ENCODE results near the gene PHPT1.

GRCh38 chr9:136858844-136859757, 9.9 kb downstream of the PHPT1 start:
- TF ChIP-seq CTCF (IDR thresholded peaks at IDR 0.05 in 4 of 5, conservative IDR thresholded peaks at IDR 0.05 in 1 of 5) (no peak), POLR2A (IDR thresholded peaks at IDR 0.05) (no peak)

Measured in gastrocnemius medialis (tissue), 4 donors.